ENCODE data around the gene SCN8A. TPM values are rescaled to one million over a fixed set of nuclear protein-coding genes. Genes with fewer than 3 reads are reported as not detected.
A peak's percentile ranks its signal among the peaks of the same experiment; 100 is the strongest.

SCN8A gene
- polyA plus RNA-seq, 1 experiment: 19.6 TPM

DNA sequence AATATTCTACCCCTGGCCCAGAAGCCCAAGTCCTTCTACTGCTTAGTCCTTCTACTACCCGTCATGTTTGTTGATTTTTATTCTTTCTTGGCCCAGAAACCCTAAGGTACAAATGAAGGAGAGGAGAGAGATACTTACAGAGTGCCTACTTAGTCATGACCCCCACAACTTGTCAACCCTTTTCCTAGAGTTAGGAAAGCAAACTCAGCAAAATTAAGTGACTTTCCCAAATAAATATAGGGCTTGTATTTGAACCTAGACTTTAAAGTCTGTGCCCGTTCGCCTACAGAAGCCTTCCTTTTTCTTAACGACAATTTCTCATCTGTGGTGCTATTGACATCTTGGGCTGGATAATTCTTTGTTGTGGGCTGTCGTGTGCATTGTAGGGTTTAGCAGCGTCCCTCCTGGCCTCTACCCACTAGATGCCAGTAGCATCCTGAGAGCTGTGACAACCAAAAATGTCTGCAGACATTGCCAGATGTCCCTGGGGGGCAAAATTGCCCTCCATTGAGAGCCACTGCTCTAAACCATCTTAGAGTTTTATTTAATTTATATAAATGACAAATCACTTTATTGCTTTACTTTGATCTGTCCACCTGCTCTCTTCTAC, 175.1 kb downstream of the SCN8A start:
- Histone ChIP-seq H3K27me3 (ENCODE audit: control insufficient read depth, insufficient read depth, low read length) (no peaks in the 10 kb centered on the region), H3K36me3 (ENCODE audit: control insufficient read depth, insufficient read depth, low read length) (peaks cover 15% of the 10 kb centered on the region), H3K4me3 (ENCODE audit: low read depth, low read length) (no peak overlapping the region)
- POLR2A ChIA-PET: no interaction called here
- TF ChIP-seq, protein P1, sequence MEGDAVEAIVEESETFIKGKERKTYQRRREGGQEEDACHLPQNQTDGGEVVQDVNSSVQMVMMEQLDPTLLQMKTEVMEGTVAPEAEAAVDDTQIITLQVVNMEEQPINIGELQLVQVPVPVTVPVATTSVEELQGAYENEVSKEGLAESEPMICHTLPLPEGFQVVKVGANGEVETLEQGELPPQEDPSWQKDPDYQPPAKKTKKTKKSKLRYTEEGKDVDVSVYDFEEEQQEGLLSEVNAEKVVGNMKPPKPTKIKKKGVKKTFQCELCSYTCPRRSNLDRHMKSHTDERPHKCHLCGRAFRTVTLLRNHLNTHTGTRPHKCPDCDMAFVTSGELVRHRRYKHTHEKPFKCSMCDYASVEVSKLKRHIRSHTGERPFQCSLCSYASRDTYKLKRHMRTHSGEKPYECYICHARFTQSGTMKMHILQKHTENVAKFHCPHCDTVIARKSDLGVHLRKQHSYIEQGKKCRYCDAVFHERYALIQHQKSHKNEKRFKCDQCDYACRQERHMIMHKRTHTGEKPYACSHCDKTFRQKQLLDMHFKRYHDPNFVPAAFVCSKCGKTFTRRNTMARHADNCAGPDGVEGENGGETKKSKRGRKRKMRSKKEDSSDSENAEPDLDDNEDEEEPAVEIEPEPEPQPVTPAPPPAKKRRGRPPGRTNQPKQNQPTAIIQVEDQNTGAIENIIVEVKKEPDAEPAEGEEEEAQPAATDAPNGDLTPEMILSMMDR (IDR thresholded peaks at IDR 0.05; ENCODE audit: insufficient read depth, low read depth, low read length): no peak
- no peak for DNase-seq (ENCODE audit: low read depth)
- CTCF ChIA-PET: interaction anchor here (1.0 kb wide), 1 partner anchor 8 kb away, joined by 6 read pairs; no protein-coding TSS in a partner anchor

DNA sequence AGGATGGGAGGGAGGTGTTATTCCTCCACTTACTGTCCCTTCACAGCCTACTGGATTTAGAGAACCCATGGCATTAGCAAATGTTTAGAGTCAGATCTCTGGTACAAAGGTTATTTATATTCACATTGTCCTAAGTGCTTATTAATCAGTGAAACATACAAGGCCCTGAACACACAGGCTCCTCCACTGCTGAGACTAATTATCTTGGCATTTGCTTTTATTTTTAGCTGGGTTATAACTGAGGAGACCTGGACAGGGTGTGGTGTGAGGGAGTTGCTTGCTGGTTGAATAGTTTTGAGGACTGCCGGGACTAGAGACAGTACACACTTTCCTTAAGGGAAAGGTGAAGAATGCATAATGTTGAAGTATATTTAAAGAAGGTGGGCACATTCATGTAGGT, 180.0 kb downstream of the SCN8A start:
- ChIA-PET POLR2A (no interaction called here), CTCF (interaction anchor here (1.1 kb wide), 1 partner anchor 14 kb away, joined by 4 read pairs; no protein-coding TSS in a partner anchor)
- H3K4me3 ChIP-seq (ENCODE audit: low read depth, low read length): no peak overlapping the region
- DNase-seq (ENCODE audit: low read depth): peak; percentile 24
- TF ChIP-seq, protein P1 (IDR thresholded peaks at IDR 0.05; ENCODE audit: insufficient read depth, low read depth, low read length): no peak
- H3K36me3 ChIP-seq (ENCODE audit: control insufficient read depth, insufficient read depth, low read length): peaks cover 15% of the 10 kb centered on the region
- no peaks in the 10 kb centered on the region for H3K27me3 ChIP-seq (ENCODE audit: control insufficient read depth, insufficient read depth, low read length)

DNA sequence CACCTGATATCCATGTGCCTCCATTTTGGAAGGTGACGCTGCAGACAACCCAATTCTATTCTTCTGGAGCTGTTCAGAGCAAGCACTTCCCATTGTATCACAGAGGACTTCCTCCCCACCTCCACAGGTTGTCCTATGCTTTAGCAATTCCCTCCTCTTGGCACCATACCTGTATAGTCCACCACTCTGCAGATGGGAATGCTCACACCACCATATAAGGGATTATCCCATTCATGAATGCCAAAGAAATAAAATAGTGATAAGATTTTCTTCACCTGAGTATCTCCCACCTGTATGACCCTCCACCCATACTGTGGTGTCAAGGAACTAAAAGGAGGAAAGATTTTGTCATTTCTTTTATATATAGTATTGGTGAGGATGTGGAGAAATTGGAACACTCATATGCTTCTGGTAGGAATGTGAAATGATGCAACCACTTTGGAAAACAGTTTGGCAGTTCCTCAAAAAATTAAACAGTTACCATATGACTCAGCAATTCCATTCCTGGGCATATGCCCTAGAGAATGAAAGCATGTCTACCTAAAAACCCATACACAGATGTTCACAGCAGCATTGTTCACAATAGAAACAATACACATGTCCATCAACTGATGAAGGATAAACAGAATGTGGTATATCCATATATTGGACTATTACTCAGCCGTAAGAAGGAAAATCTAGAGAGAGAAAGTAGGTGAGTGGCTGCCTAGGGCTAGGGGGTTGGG, 182.3 kb downstream of the SCN8A start:
- peaks cover 11% of the 10 kb centered on the region for H3K36me3 ChIP-seq (ENCODE audit: control insufficient read depth, insufficient read depth, low read length)
- H3K27me3 ChIP-seq (ENCODE audit: control insufficient read depth, insufficient read depth, low read length): no peaks in the 10 kb centered on the region
- ChIA-PET POLR2A (no interaction called here), CTCF (no interaction called here)
- no peak overlapping the region for H3K4me3 ChIP-seq (ENCODE audit: low read depth, low read length)
- TF ChIP-seq, protein P1 (IDR thresholded peaks at IDR 0.05; ENCODE audit: insufficient read depth, low read depth, low read length): no peak
- DNase-seq (ENCODE audit: low read depth): peak; percentile 56

DNA sequence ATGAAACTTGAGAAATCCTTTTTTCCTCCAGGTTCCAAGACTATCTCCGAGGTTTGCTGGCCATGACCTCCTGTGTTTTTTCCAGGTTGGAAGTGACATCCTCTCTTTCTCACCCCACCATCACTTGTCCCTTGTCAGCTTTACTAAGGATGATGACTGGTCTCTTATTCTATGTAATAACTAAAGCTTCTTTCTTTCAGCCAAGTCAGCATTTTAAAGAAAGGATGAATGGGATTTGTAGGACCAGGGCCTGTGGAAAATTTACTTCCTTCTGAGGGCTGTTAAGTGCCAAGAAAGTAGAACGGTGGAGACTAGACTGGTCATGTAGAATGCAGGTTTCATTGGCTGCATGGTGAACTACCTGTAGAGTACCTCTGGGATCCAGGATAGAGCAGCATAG, 183.9 kb downstream of the SCN8A start:
- H3K36me3 ChIP-seq (ENCODE audit: control insufficient read depth, insufficient read depth, low read length): peaks cover 7% of the 10 kb centered on the region
- ChIA-PET POLR2A (no interaction called here), CTCF (interaction anchor here (1.3 kb wide), 1 partner anchor 10 kb away, joined by 4 read pairs; no protein-coding TSS in a partner anchor)
- no peaks in the 10 kb centered on the region for H3K27me3 ChIP-seq (ENCODE audit: control insufficient read depth, insufficient read depth, low read length)
- no peak for DNase-seq (ENCODE audit: low read depth)
- TF ChIP-seq, protein P1 (IDR thresholded peaks at IDR 0.05; ENCODE audit: insufficient read depth, low read depth, low read length): no peak
- H3K4me3 ChIP-seq (ENCODE audit: low read depth, low read length): no peak overlapping the region

DNA sequence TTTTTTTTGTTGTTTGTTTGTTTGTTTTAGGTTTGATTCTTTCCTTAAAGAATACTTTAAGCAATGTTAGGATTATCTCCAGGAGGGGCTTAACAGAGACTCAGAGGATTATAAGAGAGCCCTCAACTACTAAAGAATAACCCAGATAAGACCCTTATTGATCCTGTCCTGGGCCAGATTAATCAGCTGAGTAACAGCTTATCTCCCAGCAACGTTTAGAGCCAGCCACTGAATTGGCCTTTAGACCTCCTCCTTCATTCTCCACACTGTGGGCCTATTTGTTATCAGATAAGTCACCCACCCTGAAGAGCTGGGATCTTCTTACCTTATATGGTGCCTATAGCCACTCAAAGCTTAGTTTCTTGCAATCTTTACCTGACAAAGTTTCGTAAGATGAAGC, 186.4 kb downstream of the SCN8A start:
- peaks cover 5% of the 10 kb centered on the region for H3K36me3 ChIP-seq (ENCODE audit: control insufficient read depth, insufficient read depth, low read length)
- ChIA-PET CTCF (no interaction called here), POLR2A (interaction anchor here (0.6 kb wide), 1 partner anchor 135 kb away, joined by 4 read pairs; no protein-coding TSS in a partner anchor)
- TF ChIP-seq, protein P1 (IDR thresholded peaks at IDR 0.05; ENCODE audit: insufficient read depth, low read depth, low read length): no peak
- H3K4me3 ChIP-seq (ENCODE audit: low read depth, low read length): no peak overlapping the region
- no peak for DNase-seq (ENCODE audit: low read depth)
- no peaks in the 10 kb centered on the region for H3K27me3 ChIP-seq (ENCODE audit: control insufficient read depth, insufficient read depth, low read length)

All from BJ (cell line).